Effector memory CD8-positive, alpha-beta T cell (primary cell): ENCODE data around the gene TSNAXIP1.

Experiments used
- ATAC-seq: fragments of 150-1000 bp; cut with Tn5 transposase; replicated peaks from 2 replicates; pipeline ENCODE4 v1.10.0; 2021; ENCODE audit warnings: mild to moderate bottlenecking, moderate library complexity
- DNase-seq, 3 experiments: peaks; one replicate each; pipeline ENCODE4 v3.0.0; 2021
- H3K27ac Mint-ChIP-seq, 2 donors: one replicate each; pipeline ENCODE4 v1.8.0; 2022; ENCODE audit warnings: mild to moderate bottlenecking in 2 of 2, mixed read lengths in 2 of 2, moderate library complexity in 2 of 2
- H3K27me3 Mint-ChIP-seq, 2 donors: one replicate each; pipeline ENCODE4 v1.8.0; 2022; ENCODE audit warnings: mixed read lengths in 2 of 2
- H3K36me3 Mint-ChIP-seq: one replicate; pipeline ENCODE4 v1.8.0; 2022; ENCODE audit warnings: mild to moderate bottlenecking, moderate library complexity, mixed read lengths; ENCODE audit not compliant: insufficient read depth
- H3K4me1 Mint-ChIP-seq, 2 donors: one replicate each; pipeline ENCODE4 v1.8.0; 2022; ENCODE audit warnings: low read depth in 2 of 2, mixed read lengths in 2 of 2
- H3K4me3 Mint-ChIP-seq, 2 donors: one replicate each; pipeline ENCODE4 v1.8.0; 2022; ENCODE audit warnings: mild to moderate bottlenecking in 2 of 2, mixed read lengths in 2 of 2, moderate library complexity in 2 of 2
- H3K9me3 Mint-ChIP-seq, 2 donors: one replicate each; pipeline ENCODE4 v1.8.0; 2022; ENCODE audit warnings: mixed read lengths in 2 of 2

Gene TSNAXIP1

GRCh38 chr16:67800338-67800926 is 6.3 kb upstream of the TSNAXIP1 start:
- Mint-ChIP-seq H3K27me3 (no peaks in the 10 kb centered on the region), H3K4me3 (no peak overlapping the region), H3K27ac (peak overlapping the region; percentile 81 to 84), H3K36me3 (peaks cover 37% of the 10 kb centered on the region), H3K4me1 (peaks cover 55 to 66% of the 10 kb centered on the region in 2 donors), H3K9me3 (no peaks in the 10 kb centered on the region)
- DNase-seq, result no peak
- no peak for ATAC-seq

- Mint-ChIP-seq H3K4me3 (peak overlapping the region in 1 of 2 donors; percentile 48), H3K27ac (peak overlapping the region in 1 of 2 donors; percentile 35), H3K27me3 (no peaks in the 10 kb centered on the region), H3K36me3 (peaks cover 37% of the 10 kb centered on the region), H3K4me1 (peaks cover 60 to 71% of the 10 kb centered on the region in 2 donors), H3K9me3 (no peaks in the 10 kb centered on the region)
- ATAC-seq (no peak), DNase-seq (no peak)
Measured at GRCh38 chr16:67801241-67801640, 5.4 kb upstream of the TSNAXIP1 start.

- no peak for ATAC-seq
Measured at GRCh38 chr16:67801883-67802282, 4.8 kb upstream of the TSNAXIP1 start.

GRCh38 chr16:67803894-67804293 is 2.8 kb upstream of the TSNAXIP1 start:
- H3K27me3 Mint-ChIP-seq, result no peaks in the 10 kb centered on the region
- H3K4me1 Mint-ChIP-seq, result peaks cover 49 to 55% of the 10 kb centered on the region in 2 donors
- no peak overlapping the region for H3K27ac Mint-ChIP-seq
- H3K9me3 Mint-ChIP-seq, result no peaks in the 10 kb centered on the region
- H3K36me3 Mint-ChIP-seq, result peaks cover 35% of the 10 kb centered on the region
- H3K4me3 Mint-ChIP-seq, result peak overlapping the region in 1 of 2 donors; percentile 18
- no peak for DNase-seq
- ATAC-seq, result no peak

More at GRCh38 chr16:67801883-67802282, 4.8 kb upstream of the TSNAXIP1 start:
- H3K36me3 Mint-ChIP-seq, result peaks cover 38% of the 10 kb centered on the region
- peaks cover 56 to 66% of the 10 kb centered on the region in 2 donors for H3K4me1 Mint-ChIP-seq
- peak overlapping the region; percentile 37 to 48 for H3K4me3 Mint-ChIP-seq
- DNase-seq, result no peak
- no peaks in the 10 kb centered on the region for H3K9me3 Mint-ChIP-seq
- no peaks in the 10 kb centered on the region for H3K27me3 Mint-ChIP-seq
- peak overlapping the region in 1 of 2 donors; percentile 35 for H3K27ac Mint-ChIP-seq

- no peaks in the 10 kb centered on the region for H3K9me3 Mint-ChIP-seq
- H3K4me1 Mint-ChIP-seq, result peaks cover 45 to 49% of the 10 kb centered on the region in 2 donors
- peak overlapping the region; percentile 82 to 86 for H3K4me3 Mint-ChIP-seq
- H3K27ac Mint-ChIP-seq, result peak overlapping the region in 1 of 2 donors; percentile 96
- no peaks in the 10 kb centered on the region for H3K27me3 Mint-ChIP-seq
- ATAC-seq (no peak), DNase-seq (no peak)
- peaks cover 29% of the 10 kb centered on the region for H3K36me3 Mint-ChIP-seq
Measured at GRCh38 chr16:67804853-67805542, 1.7 kb upstream of the TSNAXIP1 start.

GRCh38 chr16:67805718-67806427 is 816 bp upstream of the TSNAXIP1 start:
- H3K27ac Mint-ChIP-seq, result peak overlapping the region; percentile 90 to 96
- ATAC-seq (no peak), DNase-seq (peak in 1 of 3 experiments; percentile 6)
- peaks cover 29% of the 10 kb centered on the region for H3K36me3 Mint-ChIP-seq
- H3K9me3 Mint-ChIP-seq, result no peaks in the 10 kb centered on the region
- peak overlapping the region; percentile 82 to 86 for H3K4me3 Mint-ChIP-seq
- peaks cover 38 to 40% of the 10 kb centered on the region in 2 donors for H3K4me1 Mint-ChIP-seq
- no peaks in the 10 kb centered on the region for H3K27me3 Mint-ChIP-seq

GRCh38 chr16:67807148-67807682 is 526 bp downstream of the TSNAXIP1 start:
- peak overlapping the region; percentile 90 to 96 for H3K27ac Mint-ChIP-seq
- DNase-seq (no peak), ATAC-seq (no peak)
- H3K4me3 Mint-ChIP-seq, result peak overlapping the region; percentile 82 to 86
- H3K27me3 Mint-ChIP-seq, result no peaks in the 10 kb centered on the region
- H3K36me3 Mint-ChIP-seq, result peaks cover 24% of the 10 kb centered on the region
- H3K9me3 Mint-ChIP-seq, result no peaks in the 10 kb centered on the region
- peaks cover 26 to 27% of the 10 kb centered on the region in 2 donors for H3K4me1 Mint-ChIP-seq

GRCh38 chr16:67811899-67812298 is 5.2 kb downstream of the TSNAXIP1 start:
- DNase-seq (no peak), ATAC-seq (no peak)
- peaks cover 3% of the 10 kb centered on the region for H3K36me3 Mint-ChIP-seq
- no peak overlapping the region for H3K4me3 Mint-ChIP-seq
- H3K9me3 Mint-ChIP-seq, result no peaks in the 10 kb centered on the region
- H3K27ac Mint-ChIP-seq, result no peak overlapping the region
- H3K27me3 Mint-ChIP-seq, result no peaks in the 10 kb centered on the region
- peaks cover 3 to 6% of the 10 kb centered on the region in 2 donors for H3K4me1 Mint-ChIP-seq

- Mint-ChIP-seq H3K9me3 (no peaks in the 10 kb centered on the region), H3K27me3 (no peaks in the 10 kb centered on the region), H3K4me1 (peaks cover 0 to 3% of the 10 kb centered on the region in 2 donors), H3K27ac (no peak overlapping the region), H3K36me3 (no peaks in the 10 kb centered on the region), H3K4me3 (no peak overlapping the region)
- no peak for DNase-seq
- ATAC-seq, result no peak
Measured at GRCh38 chr16:67814567-67814966, 7.9 kb downstream of the TSNAXIP1 start.

GRCh38 chr16:67820608-67821259 is 14.0 kb downstream of the TSNAXIP1 start:
- DNase-seq (no peak), ATAC-seq (no peak)
- H3K27me3 Mint-ChIP-seq, result no peaks in the 10 kb centered on the region
- H3K4me1 Mint-ChIP-seq, result peaks cover 0 to 3% of the 10 kb centered on the region in 2 donors
- H3K9me3 Mint-ChIP-seq, result no peaks in the 10 kb centered on the region
- no peaks in the 10 kb centered on the region for H3K36me3 Mint-ChIP-seq
- H3K4me3 Mint-ChIP-seq, result no peak overlapping the region
- H3K27ac Mint-ChIP-seq, result no peak overlapping the region

GRCh38 chr16:67822511-67822910 is 15.8 kb downstream of the TSNAXIP1 start:
- Mint-ChIP-seq H3K27me3 (no peaks in the 10 kb centered on the region), H3K9me3 (no peaks in the 10 kb centered on the region), H3K27ac (no peak overlapping the region), H3K4me3 (no peak overlapping the region), H3K36me3 (no peaks in the 10 kb centered on the region), H3K4me1 (no peaks in the 10 kb centered on the region)
- ATAC-seq, result no peak
- no peak for DNase-seq

- H3K36me3 Mint-ChIP-seq, result peaks cover 4% of the 10 kb centered on the region
- H3K27me3 Mint-ChIP-seq, result no peaks in the 10 kb centered on the region
- no peak for ATAC-seq
- peak overlapping the region in 1 of 2 donors; percentile 52 for H3K27ac Mint-ChIP-seq
- H3K4me1 Mint-ChIP-seq, result peaks cover 0 to 2% of the 10 kb centered on the region in 2 donors
- H3K9me3 Mint-ChIP-seq, result no peaks in the 10 kb centered on the region
- H3K4me3 Mint-ChIP-seq, result no peak overlapping the region
- DNase-seq, result no peak
Measured at GRCh38 chr16:67825119-67825518, 18.4 kb downstream of the TSNAXIP1 start.

- DNase-seq (no peak), ATAC-seq (no peak)
- H3K4me1 Mint-ChIP-seq, result peaks cover 0 to 2% of the 10 kb centered on the region in 2 donors
- no peak overlapping the region for H3K4me3 Mint-ChIP-seq
- no peaks in the 10 kb centered on the region for H3K27me3 Mint-ChIP-seq
- no peak overlapping the region for H3K27ac Mint-ChIP-seq
- H3K36me3 Mint-ChIP-seq, result peaks cover 4% of the 10 kb centered on the region
- H3K9me3 Mint-ChIP-seq, result no peaks in the 10 kb centered on the region
Measured at GRCh38 chr16:67825906-67826305, 19.2 kb downstream of the TSNAXIP1 start.
